Skin of body (tissue), 3 donors: Measurements from ENCODE around the gene HEXD. TPM values are rescaled to one million over a fixed set of nuclear protein-coding genes. Genes with fewer than 3 reads are reported as not detected.

Source experiments
- DNase-seq: peaks from one replicate; lab custom pipeline; 2025; lab: John Stamatoyannopoulos, UW
- small RNA-seq: library from RNA; depleted of rRNA; stranded (forward); fragments of <200 nt; gene quantifications from one replicate; pipeline ENCODE3, GENCODE V24; 2014; ENCODE audit warnings: low replicate concordance
- total RNA-seq: library from RNA; depleted of rRNA; stranded (reverse); fragments of >200 nt; gene quantifications from one replicate; pipeline ENCODE4 v1.2.3, GENCODE V29; 2014

HEXD gene
- total RNA-seq, 1 donor from 2014 or later: 14.8 TPM

DNA sequence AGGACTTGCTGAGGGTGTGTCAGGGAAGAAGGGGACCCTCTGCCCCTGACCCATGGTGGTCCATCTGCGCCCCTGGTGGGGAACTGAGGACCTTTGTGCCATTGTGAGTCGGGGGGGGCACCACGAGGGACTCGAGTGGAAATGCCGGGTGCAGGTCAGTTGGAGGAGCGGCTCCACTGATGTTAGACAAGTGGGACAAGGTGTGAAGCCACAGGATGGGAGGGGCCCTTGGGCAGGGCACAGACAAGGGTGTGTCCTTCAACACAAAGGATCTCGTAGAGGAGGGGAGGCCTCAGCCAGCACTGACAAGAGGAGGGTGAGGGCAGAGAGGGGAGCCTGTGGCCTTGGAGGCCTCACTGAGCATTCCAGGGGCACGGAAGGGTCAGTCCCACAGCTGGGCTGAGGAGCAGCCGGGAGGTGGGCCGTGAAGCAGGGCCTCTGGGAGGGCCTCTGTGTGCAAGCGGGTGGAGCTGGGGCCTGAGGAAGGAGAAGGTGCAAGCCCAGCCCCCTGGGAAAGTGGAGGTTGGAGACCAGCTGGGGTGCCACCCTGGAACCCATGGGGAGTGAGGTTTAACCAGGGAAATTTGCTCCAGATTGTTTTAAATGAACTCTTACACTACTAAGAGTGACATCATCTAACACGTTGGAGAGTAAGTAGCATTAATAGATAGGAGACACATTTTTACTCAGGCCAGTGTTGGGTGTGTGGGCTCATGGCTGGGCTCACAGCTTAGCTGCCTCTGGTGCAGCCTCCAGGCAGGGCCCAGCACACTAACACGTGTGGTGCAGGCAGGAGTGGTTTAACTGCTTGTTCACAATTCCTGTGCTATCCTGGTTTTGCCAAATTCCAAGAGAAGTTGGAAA, 68.3 kb downstream of the HEXD start:
- no peak for DNase-seq

DNA sequence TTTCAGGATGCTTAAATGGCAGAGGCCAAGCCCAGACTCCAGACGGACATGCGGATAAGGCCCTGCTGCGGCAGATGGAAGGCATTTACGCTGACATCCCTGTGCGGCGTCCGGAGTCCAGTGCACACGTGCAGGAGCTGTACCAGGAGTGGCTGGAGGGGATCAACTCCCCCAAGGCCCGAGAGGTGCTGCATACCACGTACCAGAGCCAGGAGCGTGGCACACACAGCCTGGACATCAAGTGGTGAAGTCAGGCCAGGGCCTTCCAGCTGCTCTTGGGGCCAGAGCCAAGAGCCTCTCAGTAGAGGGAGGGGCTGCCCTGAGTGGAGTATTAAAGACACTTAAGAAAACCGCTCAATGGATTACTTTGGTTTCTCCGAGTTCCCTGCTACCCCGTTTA, 69.8 kb downstream of the HEXD start:
- no peak for DNase-seq

DNA sequence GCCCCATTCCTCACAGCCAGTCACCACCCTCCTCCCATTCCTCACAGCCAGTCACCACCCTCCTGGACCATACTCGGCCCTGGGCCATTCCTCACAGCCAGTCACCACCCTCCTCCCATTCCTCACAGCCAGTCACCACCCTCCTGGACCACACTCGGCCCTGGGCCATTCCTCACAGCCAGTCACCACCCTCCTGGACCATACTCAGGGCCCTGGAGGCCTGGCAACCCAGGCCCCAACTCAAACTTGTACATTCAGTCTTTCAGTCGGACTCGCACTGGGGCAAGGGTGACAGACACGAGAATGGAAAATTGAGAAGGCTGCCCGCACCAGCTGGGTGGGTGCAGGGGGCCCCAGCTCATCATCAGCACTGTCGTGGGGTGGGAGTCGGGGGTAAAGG, 71.0 kb downstream of the HEXD start:
- no peak for DNase-seq

DNA sequence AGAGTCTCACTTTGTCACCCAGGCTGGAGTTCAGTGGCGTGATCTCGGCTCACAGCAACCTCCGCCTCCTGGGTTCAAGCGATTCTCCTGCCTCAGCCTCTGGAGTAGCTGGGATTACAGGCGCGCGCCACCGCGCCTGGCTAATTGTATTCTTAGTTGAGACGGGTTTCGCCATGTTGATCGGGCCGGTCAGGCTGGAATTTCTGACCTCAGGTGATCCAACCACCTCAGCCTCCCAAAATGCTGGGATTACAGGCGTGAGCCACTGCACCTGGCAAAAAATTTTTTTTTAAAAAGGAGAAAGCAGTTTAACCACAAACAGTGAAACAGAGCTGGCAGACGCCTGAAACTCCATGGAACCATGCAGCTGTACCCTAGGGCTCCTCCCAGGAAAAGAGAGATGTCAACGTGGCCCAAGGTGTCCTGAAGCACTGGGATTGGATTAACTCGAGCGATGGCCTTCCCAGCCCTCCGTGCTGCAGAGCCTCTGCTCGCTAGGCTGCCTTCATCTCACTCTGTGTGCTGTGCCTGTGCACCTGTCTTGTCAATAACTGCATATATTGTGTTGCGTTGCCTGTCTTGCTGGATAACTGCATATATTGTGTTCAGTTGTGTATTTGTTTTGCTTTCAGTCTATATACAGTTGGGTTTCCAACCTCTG, 71.8 kb downstream of the HEXD start:
- DNase-seq: no peak

DNA sequence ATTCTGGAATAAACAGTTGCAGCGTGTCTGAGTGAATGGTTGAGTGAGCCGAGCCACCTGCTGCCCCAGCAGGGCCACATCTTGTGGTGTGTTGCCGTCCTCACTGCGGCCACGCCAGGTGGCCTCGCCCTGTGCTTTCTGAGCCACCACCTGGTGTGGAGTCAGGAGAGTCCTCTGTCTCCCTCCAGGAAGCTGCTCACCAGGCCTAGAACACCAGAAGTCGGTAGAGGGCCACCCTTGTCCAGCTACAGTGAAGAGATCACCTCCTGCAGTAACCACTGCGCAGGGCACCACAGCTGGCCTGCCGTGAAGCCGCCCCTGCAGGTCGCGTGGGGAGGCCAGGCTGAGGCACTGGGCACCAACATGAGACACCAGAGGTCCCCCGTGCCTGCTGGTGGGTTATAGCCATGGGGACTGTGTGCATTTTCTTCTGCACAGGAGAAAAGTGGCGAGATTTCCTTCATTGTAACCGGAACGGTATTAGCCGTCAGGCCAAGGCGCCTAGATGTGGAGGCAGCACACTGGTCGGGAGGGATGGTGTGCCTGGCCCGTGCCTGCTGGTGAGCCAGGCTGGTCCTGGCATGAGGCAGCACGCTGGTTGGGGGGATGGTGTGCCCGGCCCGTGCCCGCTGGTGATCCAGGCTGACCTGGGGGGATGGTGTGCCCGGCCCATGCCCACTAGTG, 72.5 kb downstream of the HEXD start:
- no peak for DNase-seq

DNA sequence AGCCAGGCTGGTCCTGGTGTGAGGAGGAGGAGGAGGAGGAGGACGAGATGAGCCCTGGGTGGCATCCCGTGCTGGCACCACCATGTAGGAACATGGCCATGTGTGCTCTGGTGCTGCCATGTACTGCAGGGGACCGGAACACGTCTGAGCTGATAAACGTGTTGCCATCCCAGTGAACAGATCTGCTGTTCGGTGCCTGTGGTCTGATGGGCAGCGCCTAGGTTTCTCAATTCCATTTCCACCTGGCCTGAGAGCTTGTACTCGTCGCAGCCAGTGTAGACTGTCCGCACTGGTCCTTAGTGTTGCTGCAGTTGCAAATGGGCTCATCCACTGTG, 73.0 kb downstream of the HEXD start:
- DNase-seq: no peak

DNA sequence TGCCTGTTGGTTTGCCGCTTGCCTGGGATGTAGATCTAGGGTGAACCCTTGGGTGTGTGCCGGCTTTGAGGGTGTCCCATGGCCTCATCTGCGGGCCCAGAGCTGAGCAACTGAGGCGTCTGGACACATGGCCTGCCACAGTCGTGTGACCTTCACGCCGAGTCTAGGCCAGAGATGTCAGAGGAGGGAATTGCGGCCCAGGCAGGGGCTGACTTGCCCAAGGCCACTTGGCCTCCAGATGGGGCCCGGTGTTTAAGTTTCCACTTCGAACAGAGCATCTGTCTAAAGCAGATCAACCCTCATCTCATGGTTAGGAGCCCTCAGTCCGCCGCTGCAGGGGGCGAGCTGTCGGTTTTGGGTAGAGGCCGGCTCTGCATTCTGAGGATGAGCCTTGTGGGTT, 73.4 kb downstream of the HEXD start:
- no peak for DNase-seq

Small RNA genes within 50 kb of the gene (small RNA-seq; reads per million reads assigned to genes)
- gene RF00019: not detected

Other genes with a start within 250 kb of the HEXD start
- 22.6 TPM for gene CCDC57, start 205.5 kb upstream of the HEXD start, total RNA-seq
- gene SLC16A3, start 189.3 kb upstream of the HEXD start, total RNA-seq: 16.3 TPM
- gene CSNK1D, start 144.6 kb upstream of the HEXD start, total RNA-seq: 40.5 TPM
- gene CD7, start 100.7 kb upstream of the HEXD start, total RNA-seq: 0.30 TPM
- gene SECTM1, start 84.6 kb upstream of the HEXD start, total RNA-seq: 11.7 TPM
- not detected for gene TEX19, start 59.1 kb upstream of the HEXD start, total RNA-seq
- gene UTS2R, start 46.6 kb upstream of the HEXD start, total RNA-seq: 0.20 TPM
- 13.5 TPM for gene OGFOD3, start 239 bp downstream of the HEXD start, total RNA-seq
- 24.8 TPM for gene CYBC1, start 32.4 kb downstream of the HEXD start, total RNA-seq
- 36.0 TPM for gene NARF, start 40.4 kb downstream of the HEXD start, total RNA-seq
- gene FOXK2, start 101.4 kb downstream of the HEXD start, total RNA-seq: 25.4 TPM
- gene WDR45B, start 230.1 kb downstream of the HEXD start, total RNA-seq: 54.9 TPM